ENCODE measurements around the gene CAMKK2.

CAMKK2 gene

GRCh38 chr12:121288986-121289385 is 7.5 kb downstream of the CAMKK2 start:
- no peak for TF ChIP-seq EZH2phosphoT487 (IDR thresholded peaks at IDR 0.05; ENCODE audit: low read depth)
- TF ChIP-seq CTCF (IDR thresholded peaks at IDR 0.05; ENCODE audit: low read depth, low read length): no peak
- Histone ChIP-seq H3K4me3 (ENCODE audit: low read length) (no peak overlapping the region), H3K27ac (ENCODE audit: low read length) (no peak overlapping the region), H3K9me3 (ENCODE audit: insufficient read depth, low read length) (no peaks in the 10 kb centered on the region), H3K4me1 (ENCODE audit: low read length) (no peaks in the 10 kb centered on the region), H3K4me2 (ENCODE audit: low read length) (no peak overlapping the region), H3K36me3 (replicated peaks; ENCODE audit: low read depth, low read length) (peaks cover 9% of the 10 kb centered on the region), H2AFZ (ENCODE audit: low read depth, low read length) (no peak overlapping the region), H3K79me2 (ENCODE audit: low read length) (peaks cover 46% of the 10 kb centered on the region), H3K9ac (ENCODE audit: low read length) (no peak overlapping the region), H3K27me3 (ENCODE audit: low read depth, low read length) (no peaks in the 10 kb centered on the region), H4K20me1 (ENCODE audit: insufficient read depth, low read length) (no peaks in the 10 kb centered on the region)

DNA sequence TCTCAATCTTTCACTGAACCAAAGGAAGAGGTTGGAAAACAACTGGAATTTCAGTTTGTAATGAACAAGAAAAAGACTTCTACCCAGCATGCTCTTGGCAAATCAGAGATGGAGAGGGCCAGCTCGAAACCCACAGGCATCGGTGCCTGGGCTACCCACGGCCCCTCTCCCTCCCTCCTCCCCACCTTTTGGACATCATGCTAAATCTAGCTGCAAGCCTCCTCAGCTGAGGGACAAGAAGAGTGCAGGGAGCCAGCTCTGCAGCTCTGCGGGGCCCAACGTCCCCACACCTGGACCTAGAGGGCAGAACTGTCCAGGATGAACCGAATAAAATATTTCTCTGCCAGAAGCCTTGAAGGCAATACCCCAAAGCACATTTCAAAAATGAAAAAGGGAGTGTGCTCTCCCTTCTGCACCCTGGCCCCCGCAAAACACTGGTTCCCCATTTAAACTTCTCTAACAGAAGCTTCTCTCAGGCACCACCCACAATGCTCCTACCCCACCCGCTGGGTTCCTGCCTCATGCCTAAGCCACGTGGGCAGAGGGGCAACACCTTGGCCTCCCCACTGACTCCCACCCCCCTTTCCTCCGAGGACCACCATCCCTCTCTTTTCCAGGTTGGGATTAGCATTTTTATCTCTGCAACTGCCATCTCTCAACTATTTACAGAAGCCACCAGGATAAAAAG is 8.2 kb downstream of the CAMKK2 start:
- no peaks in the 10 kb centered on the region for H3K9me3 ChIP-seq (ENCODE audit: insufficient read depth, low read length)
- H3K36me3 ChIP-seq (replicated peaks; ENCODE audit: low read depth, low read length): peaks cover 6% of the 10 kb centered on the region
- no peaks in the 10 kb centered on the region for H3K4me1 ChIP-seq (ENCODE audit: low read length)
- H3K27ac ChIP-seq (ENCODE audit: low read length): no peak overlapping the region
- H3K27me3 ChIP-seq (ENCODE audit: low read depth, low read length): no peaks in the 10 kb centered on the region
- no peak overlapping the region for H3K4me2 ChIP-seq (ENCODE audit: low read length)
- peaks cover 39% of the 10 kb centered on the region for H3K79me2 ChIP-seq (ENCODE audit: low read length)
- no peak overlapping the region for H2AFZ ChIP-seq (ENCODE audit: low read depth, low read length)
- H3K4me3 ChIP-seq (ENCODE audit: low read length): no peak overlapping the region
- H3K9ac ChIP-seq (ENCODE audit: low read length): no peak overlapping the region
- TF ChIP-seq CTCF (IDR thresholded peaks at IDR 0.05; ENCODE audit: low read depth, low read length): no peak
- no peak for TF ChIP-seq EZH2phosphoT487 (IDR thresholded peaks at IDR 0.05; ENCODE audit: low read depth)
- no peaks in the 10 kb centered on the region for H4K20me1 ChIP-seq (ENCODE audit: insufficient read depth, low read length)

GRCh38 chr12:121287267-121287954 is 9.1 kb downstream of the CAMKK2 start:
- H3K27me3 ChIP-seq (ENCODE audit: low read depth, low read length): no peaks in the 10 kb centered on the region

More at GRCh38 chr12:121287267-121287954, 9.1 kb downstream of the CAMKK2 start:
- TF ChIP-seq EZH2phosphoT487 (IDR thresholded peaks at IDR 0.05; ENCODE audit: low read depth) (no peak), CTCF (IDR thresholded peaks at IDR 0.05; ENCODE audit: low read depth, low read length) (no peak)
- H3K9me3 ChIP-seq (ENCODE audit: insufficient read depth, low read length): no peaks in the 10 kb centered on the region
- no peak overlapping the region for H2AFZ ChIP-seq (ENCODE audit: low read depth, low read length)
- H3K27ac ChIP-seq (ENCODE audit: low read length): no peak overlapping the region
- no peak overlapping the region for H3K4me3 ChIP-seq (ENCODE audit: low read length)
- H4K20me1 ChIP-seq (ENCODE audit: insufficient read depth, low read length): no peaks in the 10 kb centered on the region
- H3K4me2 ChIP-seq (ENCODE audit: low read length): no peak overlapping the region
- no peaks in the 10 kb centered on the region for H3K4me1 ChIP-seq (ENCODE audit: low read length)
- H3K79me2 ChIP-seq (ENCODE audit: low read length): peaks cover 33% of the 10 kb centered on the region
- H3K36me3 ChIP-seq (replicated peaks; ENCODE audit: low read depth, low read length): peaks cover 6% of the 10 kb centered on the region
- no peak overlapping the region for H3K9ac ChIP-seq (ENCODE audit: low read length)

Data from OCI-LY3 (cell line).